ENCODE measurements around the gene USP31. TPM values are rescaled to one million over a fixed set of nuclear protein-coding genes. Genes with fewer than 3 reads are reported as not detected.

Gene USP31
- total and polyA plus RNA-seq, 2 of the 13 experiments (the other 11 are each of a cell fraction or from before 2014, with no cell fraction given), result 22.5 to 23.3 TPM

DNA sequence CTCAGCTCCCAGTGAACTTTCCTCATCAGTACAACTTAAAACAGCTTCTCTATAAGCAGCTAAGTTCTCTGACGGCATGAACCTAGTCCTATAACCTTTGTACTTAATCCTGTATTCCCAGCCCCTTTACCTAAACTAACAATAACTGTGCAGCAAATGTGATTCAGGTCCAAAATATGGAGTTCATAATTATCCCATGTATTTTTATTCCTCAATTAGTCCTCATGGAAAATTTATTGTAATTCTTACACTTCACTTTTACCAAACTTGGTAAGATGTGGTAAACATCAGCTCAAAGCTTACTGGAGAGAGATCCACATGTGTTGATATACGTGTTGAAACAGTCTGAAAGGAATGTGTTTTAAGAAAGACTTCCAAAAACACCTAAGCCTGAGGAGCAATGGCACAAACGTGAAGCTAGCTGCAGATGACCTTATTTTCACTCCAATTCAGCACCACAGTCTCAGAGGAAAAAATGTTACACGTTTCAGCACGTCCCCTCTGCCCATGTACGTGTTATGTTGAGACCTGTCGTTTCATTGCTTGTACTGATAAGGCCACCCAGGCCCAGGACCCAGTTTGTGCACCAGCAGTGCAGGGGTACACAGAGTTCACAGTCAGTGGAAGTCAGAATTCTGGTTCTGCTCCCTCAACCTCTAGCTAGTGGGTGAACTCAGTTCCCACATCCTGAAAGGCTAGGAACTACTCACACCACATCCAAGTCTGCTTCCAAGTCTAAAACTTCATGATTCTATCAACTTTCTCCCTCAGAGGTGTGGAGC is 7.1 kb downstream of the USP31 start (continued):
- TF ChIP-seq JDP2 (CRISPR knock-in tag; IDR thresholded peaks at IDR 0.05; ENCODE audit: borderline replicate concordance) (no peak), NBN (conservative IDR thresholded peaks at IDR 0.05) (no peak), MAFG (CRISPR knock-in tag; IDR thresholded peaks at IDR 0.05) (no peak), GABPB1 (CRISPR knock-in tag; IDR thresholded peaks at IDR 0.05) (no peak), ETV5 (CRISPR knock-in tag; IDR thresholded peaks at IDR 0.05; ENCODE audit: borderline replicate concordance) (0 out of 2 replicates have a peak, but pooled peaks have one; percentile 15), ZNF33A (CRISPR knock-in tag; IDR thresholded peaks at IDR 0.05; ENCODE audit: borderline replicate concordance) (no peak), ZNF781 (CRISPR knock-in tag; IDR thresholded peaks at IDR 0.05; ENCODE audit: borderline replicate concordance, not compliant biosample characterization) (no peak), GTF2F1 (IDR thresholded peaks at IDR 0.05; ENCODE audit: low read length) (no peak), RFXANK (CRISPR knock-in tag; IDR thresholded peaks at IDR 0.05) (no peak), ZNF883 (CRISPR knock-in tag; IDR thresholded peaks at IDR 0.05; ENCODE audit: not compliant biosample characterization) (peak; percentile 48), FOXM1 (CRISPR knock-in tag; IDR thresholded peaks at IDR 0.05) (no peak), HCFC1 (IDR thresholded peaks at IDR 0.05; ENCODE audit: low read depth, low read length) (no peak), SP1 (IDR thresholded peaks at IDR 0.05) (no peak), SP1 (CRISPR knock-in tag; IDR thresholded peaks at IDR 0.05) (no peak), ZKSCAN1 (IDR thresholded peaks at IDR 0.05; ENCODE audit: low read length) (no peak), NFE2 (CRISPR knock-in tag; IDR thresholded peaks at IDR 0.05) (no peak), EP300 (IDR thresholded peaks at IDR 0.05; ENCODE audit: low read depth in 2 of 2, low read length in 2 of 2) (peak in 1 of 2 experiments; percentile 19; a peak in 1 of 4 replicates), EP300 (CRISPR knock-in tag; IDR thresholded peaks at IDR 0.05; ENCODE audit: borderline replicate concordance) (no peak), ZNF143 (CRISPR knock-in tag; IDR thresholded peaks at IDR 0.05) (no peak), ZNF382 (CRISPR knock-in tag; IDR thresholded peaks at IDR 0.05; ENCODE audit: borderline replicate concordance) (no peak), ZFX (CRISPR knock-in tag; IDR thresholded peaks at IDR 0.05; ENCODE audit: low read depth) (peak; percentile 74), ELF3 (CRISPR knock-in tag; IDR thresholded peaks at IDR 0.05) (no peak; the same call in 1 of the 2 replicates), NFATC3 (CRISPR knock-in tag; IDR thresholded peaks at IDR 0.05) (peak; percentile 69; the same call in 1 of the 2 replicates), ZNF552 (CRISPR knock-in tag; IDR thresholded peaks at IDR 0.05; ENCODE audit: borderline replicate concordance) (no peak)
- TF ChIP-seq, protein P1, sequence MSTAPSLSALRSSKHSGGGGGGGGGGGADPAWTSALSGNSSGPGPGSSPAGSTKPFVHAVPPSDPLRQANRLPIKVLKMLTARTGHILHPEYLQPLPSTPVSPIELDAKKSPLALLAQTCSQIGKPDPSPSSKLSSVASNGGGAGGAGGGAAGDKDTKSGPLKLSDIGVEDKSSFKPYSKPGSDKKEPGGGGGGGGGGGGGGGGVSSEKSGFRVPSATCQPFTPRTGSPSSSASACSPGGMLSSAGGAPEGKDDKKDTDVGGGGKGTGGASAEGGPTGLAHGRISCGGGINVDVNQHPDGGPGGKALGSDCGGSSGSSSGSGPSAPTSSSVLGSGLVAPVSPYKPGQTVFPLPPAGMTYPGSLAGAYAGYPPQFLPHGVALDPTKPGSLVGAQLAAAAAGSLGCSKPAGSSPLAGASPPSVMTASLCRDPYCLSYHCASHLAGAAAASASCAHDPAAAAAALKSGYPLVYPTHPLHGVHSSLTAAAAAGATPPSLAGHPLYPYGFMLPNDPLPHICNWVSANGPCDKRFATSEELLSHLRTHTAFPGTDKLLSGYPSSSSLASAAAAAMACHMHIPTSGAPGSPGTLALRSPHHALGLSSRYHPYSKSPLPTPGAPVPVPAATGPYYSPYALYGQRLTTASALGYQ (CRISPR knock-in tag; IDR thresholded peaks at IDR 0.05), result no peak
- TF ChIP-seq, protein P2, sequence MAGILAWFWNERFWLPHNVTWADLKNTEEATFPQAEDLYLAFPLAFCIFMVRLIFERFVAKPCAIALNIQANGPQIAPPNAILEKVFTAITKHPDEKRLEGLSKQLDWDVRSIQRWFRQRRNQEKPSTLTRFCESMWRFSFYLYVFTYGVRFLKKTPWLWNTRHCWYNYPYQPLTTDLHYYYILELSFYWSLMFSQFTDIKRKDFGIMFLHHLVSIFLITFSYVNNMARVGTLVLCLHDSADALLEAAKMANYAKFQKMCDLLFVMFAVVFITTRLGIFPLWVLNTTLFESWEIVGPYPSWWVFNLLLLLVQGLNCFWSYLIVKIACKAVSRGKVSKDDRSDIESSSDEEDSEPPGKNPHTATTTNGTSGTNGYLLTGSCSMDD (CRISPR knock-in tag; IDR thresholded peaks at IDR 0.05), result no peak; the same call in 1 of the 2 replicates
- TF ChIP-seq, protein P3, sequence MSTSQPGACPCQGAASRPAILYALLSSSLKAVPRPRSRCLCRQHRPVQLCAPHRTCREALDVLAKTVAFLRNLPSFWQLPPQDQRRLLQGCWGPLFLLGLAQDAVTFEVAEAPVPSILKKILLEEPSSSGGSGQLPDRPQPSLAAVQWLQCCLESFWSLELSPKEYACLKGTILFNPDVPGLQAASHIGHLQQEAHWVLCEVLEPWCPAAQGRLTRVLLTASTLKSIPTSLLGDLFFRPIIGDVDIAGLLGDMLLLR (CRISPR knock-in tag; IDR thresholded peaks at IDR 0.05), result no peak
- TF ChIP-seq, protein P4, sequence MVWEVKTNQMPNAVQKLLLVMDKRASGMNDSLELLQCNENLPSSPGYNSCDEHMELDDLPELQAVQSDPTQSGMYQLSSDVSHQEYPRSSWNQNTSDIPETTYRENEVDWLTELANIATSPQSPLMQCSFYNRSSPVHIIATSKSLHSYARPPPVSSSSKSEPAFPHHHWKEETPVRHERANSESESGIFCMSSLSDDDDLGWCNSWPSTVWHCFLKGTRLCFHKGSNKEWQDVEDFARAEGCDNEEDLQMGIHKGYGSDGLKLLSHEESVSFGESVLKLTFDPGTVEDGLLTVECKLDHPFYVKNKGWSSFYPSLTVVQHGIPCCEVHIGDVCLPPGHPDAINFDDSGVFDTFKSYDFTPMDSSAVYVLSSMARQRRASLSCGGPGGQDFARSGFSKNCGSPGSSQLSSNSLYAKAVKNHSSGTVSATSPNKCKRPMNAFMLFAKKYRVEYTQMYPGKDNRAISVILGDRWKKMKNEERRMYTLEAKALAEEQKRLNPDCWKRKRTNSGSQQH (CRISPR knock-in tag; IDR thresholded peaks at IDR 0.05; ENCODE audit: low read depth), result no peak

All from HepG2 (cell line).